ENCODE data around the gene SLC22A15.

- no peak for TF ChIP-seq POLR2A (IDR thresholded peaks at IDR 0.05; ENCODE audit: low read depth, low read length)
- no peak for TF ChIP-seq POLR2AphosphoS5 (IDR thresholded peaks at IDR 0.05; ENCODE audit: low read depth, low read length)
- TF ChIP-seq TAF1 (IDR thresholded peaks at IDR 0.05; ENCODE audit: low read depth, low read length): no peak
- TF ChIP-seq POU2F2 (IDR thresholded peaks at IDR 0.05; ENCODE audit: low read depth, low read length): no peak
Measured at GRCh38 chr1:116087628-116088027, 111.3 kb downstream of the SLC22A15 start.
